HG02759 (cell line): ENCODE data around the gene SPAG16.
"Not testable (repeated sequence)": the region's sequence is repeated elsewhere in the genome, so short reads cannot be mapped to it uniquely, and the experiment has no call there.

Experiments used
- ATAC-seq: cut with Tn5 transposase; IDR thresholded peaks from one replicate; pipeline ENCODE4 v1.9.1; 2021; ENCODE audit warnings: mild to moderate bottlenecking, moderate library complexity; ENCODE audit not compliant: unreplicated experiment

SPAG16 gene

GRCh38 chr2:213980883-213981282 lies 696.6 kb downstream of the SPAG16 start:
- ATAC-seq: no peak

DNA sequence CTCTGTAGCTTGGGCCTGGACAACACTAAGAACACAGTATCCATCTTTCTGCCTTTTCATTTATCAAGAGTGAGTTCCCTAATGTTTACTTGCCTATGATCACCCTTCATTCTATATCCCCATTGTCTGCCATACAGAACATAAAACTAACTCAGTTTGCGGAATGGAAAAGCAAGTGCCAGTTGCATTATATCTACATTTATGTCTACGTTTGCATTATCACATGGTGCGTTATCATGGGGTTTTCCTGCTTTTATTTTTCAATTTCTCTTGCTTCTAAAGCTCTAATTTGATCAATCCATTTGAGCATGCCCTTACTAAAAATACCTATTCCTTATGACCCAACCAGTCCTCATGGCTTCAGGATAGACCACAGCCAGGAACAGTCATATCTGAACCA lies 704.9 kb downstream of the SPAG16 start:
- ATAC-seq: no peak

DNA sequence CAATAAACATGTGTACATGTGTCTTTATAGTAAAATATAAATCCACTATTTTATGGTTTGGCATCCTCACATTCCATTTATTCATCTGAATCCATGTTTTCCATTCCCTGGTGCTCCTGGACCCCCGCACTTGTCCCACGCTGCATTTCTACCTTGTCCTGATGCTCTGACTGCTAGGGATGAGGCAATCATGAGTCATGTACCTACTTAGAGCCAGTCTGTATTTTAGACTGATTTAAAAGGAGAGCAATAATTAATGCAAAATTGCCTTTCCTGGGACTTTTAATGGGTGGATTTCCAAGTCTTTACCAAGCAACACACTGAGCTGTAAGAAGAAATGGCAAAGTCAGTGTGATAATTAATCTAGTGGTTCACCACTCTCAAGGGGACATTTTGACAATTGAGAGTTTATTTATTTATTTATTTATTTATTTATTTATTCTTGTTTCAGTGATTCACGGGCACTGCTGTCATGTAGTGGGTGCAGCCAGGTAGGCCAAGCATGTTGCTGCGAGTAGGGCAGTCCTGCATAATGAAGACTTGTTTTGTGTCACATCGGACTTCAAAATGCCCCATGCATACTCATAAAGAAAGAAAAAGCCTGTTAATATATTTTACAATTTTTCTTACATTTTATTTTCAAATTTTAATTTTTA lies 707.3 kb downstream of the SPAG16 start:
- ATAC-seq: no peak

- no peak for ATAC-seq
Measured at GRCh38 chr2:213995400-213996105, 711.3 kb downstream of the SPAG16 start.

DNA sequence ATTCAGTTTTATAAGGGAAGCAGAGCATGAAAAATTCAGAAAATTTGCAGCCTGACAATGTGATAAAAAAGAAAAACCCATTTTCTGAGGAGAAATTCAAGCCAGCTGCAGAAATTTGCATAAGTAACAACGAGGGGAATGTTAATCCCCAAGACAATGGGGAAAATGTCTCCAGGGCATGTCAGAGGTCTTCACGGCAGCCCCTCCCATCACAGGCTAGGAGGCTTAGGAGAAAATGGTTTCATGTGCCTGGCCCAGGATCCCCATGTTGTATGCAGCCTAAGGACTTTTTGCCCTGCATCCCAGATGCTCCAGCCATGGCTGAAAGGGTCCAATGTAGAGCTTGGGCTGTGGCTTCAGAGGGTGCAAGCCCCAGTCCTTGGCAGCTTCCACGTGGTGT lies 714.7 kb downstream of the SPAG16 start:
- not testable (repeated sequence) for ATAC-seq

GRCh38 chr2:214004463-214004862 lies 720.2 kb downstream of the SPAG16 start:
- ATAC-seq: no peak

DNA sequence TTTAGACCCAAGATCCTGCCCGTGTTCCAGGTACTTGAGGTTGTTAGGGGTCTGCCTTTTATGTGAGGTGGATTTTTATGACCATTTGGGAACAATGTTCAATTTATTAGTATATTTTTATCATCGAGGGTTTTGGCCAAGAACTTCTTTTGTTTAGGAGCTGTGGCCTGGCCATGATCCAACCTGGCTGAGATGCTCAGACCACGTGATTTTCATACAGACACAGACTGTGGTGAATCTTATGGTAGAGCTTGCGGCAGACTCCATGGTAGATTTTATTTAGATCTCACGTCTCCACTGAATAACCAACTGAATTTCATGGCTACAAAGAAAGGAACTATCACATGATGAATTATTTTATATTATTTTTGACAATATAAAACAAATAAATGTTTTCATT lies 721.1 kb downstream of the SPAG16 start:
- ATAC-seq: no peak

DNA sequence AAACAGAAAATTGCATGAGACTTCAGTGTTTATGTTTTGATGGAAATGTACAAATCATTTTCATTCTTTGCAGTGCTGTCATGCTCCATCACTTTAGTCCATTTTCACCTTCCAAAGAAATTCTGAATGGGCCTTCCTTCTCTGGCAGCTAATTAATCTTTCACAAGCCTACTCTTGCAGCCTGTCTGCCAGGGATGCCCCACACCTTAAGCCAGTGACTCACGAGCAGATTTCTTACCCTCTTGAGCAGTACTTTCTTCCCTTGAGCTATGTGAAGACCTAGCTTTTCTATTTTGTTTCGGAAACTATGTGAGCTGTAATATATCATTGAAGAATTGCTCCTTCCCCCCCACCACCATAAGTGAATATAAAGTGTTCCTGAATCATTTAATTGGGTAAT lies 722.3 kb downstream of the SPAG16 start:
- ATAC-seq: no peak

DNA sequence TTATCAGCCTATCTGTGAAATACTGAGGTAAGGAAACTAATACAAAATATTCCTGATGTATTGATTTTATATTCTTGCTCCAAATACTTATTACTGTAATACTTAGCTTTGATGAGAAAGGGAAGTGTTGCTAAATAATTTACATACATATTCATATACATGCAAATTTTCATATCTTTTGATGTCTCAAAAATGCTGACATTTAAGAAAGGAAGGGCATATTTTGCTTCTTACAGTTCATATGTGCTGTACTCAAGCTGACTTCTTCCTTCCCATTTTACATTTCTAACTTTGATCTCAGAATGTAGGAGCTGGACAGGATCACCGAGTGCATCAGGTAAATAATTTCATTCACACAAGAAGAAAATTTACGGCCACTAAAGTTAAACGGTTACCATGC lies 727.4 kb downstream of the SPAG16 start:
- no peak for ATAC-seq

GRCh38 chr2:214014551-214015220 lies 730.4 kb downstream of the SPAG16 start:
- ATAC-seq: no peak

- ATAC-seq: no peak
Measured at GRCh38 chr2:214019229-214019972, 735.1 kb downstream of the SPAG16 start.

- no peak for ATAC-seq
Measured at GRCh38 chr2:214019973-214020345, 735.7 kb downstream of the SPAG16 start.

GRCh38 chr2:214029190-214029589 lies 744.9 kb downstream of the SPAG16 start:
- no peak for ATAC-seq

DNA sequence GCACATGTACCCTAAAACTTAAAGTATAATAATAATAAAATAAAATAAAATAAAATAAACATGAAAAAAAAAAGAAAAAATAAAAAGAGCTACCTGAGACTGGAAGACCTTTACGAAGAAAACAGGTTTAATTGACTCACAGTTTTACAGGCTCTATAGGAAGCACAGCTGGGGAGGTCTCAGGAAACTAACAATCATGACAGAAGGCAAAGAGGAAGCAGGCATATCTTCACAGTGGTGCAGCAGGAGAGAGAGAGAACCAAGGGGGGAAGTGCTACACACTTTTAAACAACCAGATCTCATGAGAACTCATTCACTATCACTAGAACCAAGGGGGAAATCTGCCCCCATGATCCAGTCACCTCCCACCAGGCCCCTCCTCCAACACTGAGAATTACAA lies 747.3 kb downstream of the SPAG16 start:
- ATAC-seq: no peak

- ATAC-seq: no peak
Measured at GRCh38 chr2:214034417-214034816, 750.2 kb downstream of the SPAG16 start.

DNA sequence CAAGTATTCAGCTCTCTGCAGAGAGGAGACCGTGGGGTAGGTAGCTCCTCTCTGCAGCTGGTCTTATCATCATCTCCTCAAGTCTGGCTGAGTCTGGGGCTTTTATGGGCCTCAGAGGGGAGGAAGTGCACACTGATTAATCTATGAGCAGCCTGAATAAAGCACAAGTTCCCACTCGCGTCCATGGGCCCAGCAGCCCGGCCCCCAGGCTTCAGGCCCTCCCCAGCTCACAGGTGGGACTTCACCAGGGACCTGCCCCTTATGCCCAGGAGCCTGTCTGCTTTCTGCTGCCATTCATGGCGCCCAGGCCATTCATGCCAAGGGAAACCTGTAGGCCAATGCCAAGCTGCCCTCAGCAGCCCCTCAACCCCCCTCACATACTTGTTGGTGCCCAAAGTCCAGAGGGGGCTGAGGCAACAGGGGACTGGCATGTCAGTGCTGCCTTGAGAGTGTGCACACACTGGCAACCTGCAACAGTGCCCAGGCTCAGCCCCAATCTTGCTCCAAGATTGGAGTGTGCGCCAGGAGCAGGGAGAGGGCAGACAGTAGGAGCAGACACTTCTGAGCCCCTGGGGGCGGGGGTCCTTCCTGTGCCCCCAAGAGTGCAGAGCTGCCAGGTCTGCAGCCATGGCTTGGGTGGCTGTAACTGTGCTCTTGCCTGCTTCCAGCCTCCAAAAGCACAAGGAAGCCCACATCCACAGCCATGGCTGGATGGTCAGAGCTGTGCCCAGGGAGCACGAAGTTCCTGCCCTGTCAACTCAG lies 751.0 kb downstream of the SPAG16 start:
- no peak for ATAC-seq

DNA sequence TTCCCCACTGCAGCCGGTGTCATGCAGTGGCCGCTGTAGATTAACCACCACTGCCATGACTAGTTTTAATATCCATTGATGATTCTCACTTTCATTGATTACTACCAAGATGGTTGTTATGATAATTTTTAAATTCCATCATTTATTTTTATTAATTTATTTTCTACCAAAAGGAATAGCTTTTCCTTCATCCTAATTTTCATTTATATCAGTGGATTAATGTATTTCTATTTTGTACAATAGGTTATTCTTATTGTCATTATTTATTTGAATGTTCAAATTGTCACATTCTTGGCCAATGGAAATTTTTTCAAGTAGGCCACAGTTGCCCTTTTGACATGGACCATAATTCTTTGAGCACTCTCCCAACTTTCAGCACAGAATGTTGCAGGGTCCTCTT lies 751.7 kb downstream of the SPAG16 start:
- no peak for ATAC-seq

GRCh38 chr2:214038186-214038585 lies 753.9 kb downstream of the SPAG16 start:
- no peak for ATAC-seq

DNA sequence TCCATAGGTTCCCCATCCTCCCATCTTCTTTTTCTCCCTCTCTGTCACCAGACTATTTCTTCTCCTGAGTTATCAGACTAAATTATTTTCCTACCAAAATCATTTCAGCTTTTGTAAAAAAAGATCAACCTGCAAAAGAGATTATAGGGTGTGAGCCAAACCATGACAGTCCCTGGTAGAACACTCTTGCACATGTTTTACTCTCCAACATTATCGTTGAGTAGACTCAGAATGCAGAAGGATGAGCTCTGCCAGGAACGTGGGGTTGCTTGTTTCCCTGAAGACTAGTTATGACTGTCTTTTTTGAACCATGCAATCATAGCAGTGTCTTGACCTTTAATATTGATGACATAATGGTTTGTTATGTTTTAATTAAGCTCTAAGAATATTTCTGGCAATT lies 766.5 kb downstream of the SPAG16 start:
- no peak for ATAC-seq

- no peak for ATAC-seq
Measured at GRCh38 chr2:214051585-214051984, 767.3 kb downstream of the SPAG16 start.

- ATAC-seq: no peak
Measured at GRCh38 chr2:214052235-214052634, 768.0 kb downstream of the SPAG16 start.
